HepG2 (cell line): ENCODE results near the gene WWP2. TPM values are rescaled to one million over a fixed set of nuclear protein-coding genes. Genes with fewer than 3 reads are reported as not detected.

Experiments
- CBX5 ChIP-seq: sonication (generic); formaldehyde crosslinking; IDR thresholded peaks from 2 replicates; pipeline ENCODE4 v1.4.0; 2020; ENCODE audit warnings: missing genetic modification reagents, borderline replicate concordance
- GATAD1 ChIP-seq: IDR thresholded peaks from 2 replicates; pipeline ENCODE4 v1.6.1; 2016; ENCODE audit warnings: missing genetic modification reagents, missing compliant biosample characterization
- MLLT10 ChIP-seq: sonication (generic); formaldehyde crosslinking; IDR thresholded peaks from 2 replicates; pipeline ENCODE4 v1.4.0; 2020; ENCODE audit warnings: missing genetic modification reagents
- MTA3 ChIP-seq: sonication (generic); formaldehyde crosslinking; IDR thresholded peaks from 2 replicates; pipeline ENCODE4 v1.4.0; 2020; ENCODE audit warnings: missing genetic modification reagents
- MXD3 ChIP-seq: IDR thresholded peaks from 2 replicates; pipeline ENCODE4 v1.6.1; 2016; ENCODE audit warnings: mild to moderate bottlenecking, missing biosample characterization, missing genetic modification reagents
- RARA ChIP-seq: IDR thresholded peaks from 2 replicates; pipeline ENCODE4 v1.6.1; 2016; ENCODE audit warnings: missing genetic modification reagents, missing compliant biosample characterization
- RBM22 ChIP-seq: fragments of 200-400 bp; formaldehyde crosslinking; optimal IDR thresholded peaks from 2 replicates; pipeline ENCODE3; 2017; ENCODE audit warnings: mild to moderate bottlenecking, low read length, moderate library complexity
- RORA ChIP-seq: sonication (generic); formaldehyde crosslinking; IDR thresholded peaks from 2 replicates; pipeline ENCODE4 v1.5.0; 2020; ENCODE audit warnings: mild to moderate bottlenecking, missing genetic modification reagents, moderate library complexity
- TOPORS ChIP-seq: sonication (generic); formaldehyde crosslinking; IDR thresholded peaks from 2 replicates; pipeline ENCODE4 v1.8.0; 2023; ENCODE audit warnings: mild to moderate bottlenecking, missing genetic modification reagents
- ZNF160 ChIP-seq: sonication (generic); formaldehyde crosslinking; IDR thresholded peaks from 2 replicates; pipeline ENCODE4 v1.8.0; 2022; ENCODE audit warnings: mild to moderate bottlenecking, inconsistent platforms, missing genetic modification reagents
- ZNF430 ChIP-seq: sonication (generic); formaldehyde crosslinking; IDR thresholded peaks from 2 replicates; pipeline ENCODE4 v1.9.0; 2021; ENCODE audit warnings: mild to moderate bottlenecking, missing genetic modification reagents
- ZNF576 ChIP-seq: sonication (generic); formaldehyde crosslinking; IDR thresholded peaks from 2 replicates; pipeline ENCODE4 v1.4.0; 2020; ENCODE audit warnings: mild to moderate bottlenecking, missing genetic modification reagents
- ZNF761 ChIP-seq: sonication (generic); formaldehyde crosslinking; conservative IDR thresholded peaks from 2 replicates; pipeline ENCODE4 v1.4.0; 2020; ENCODE audit warnings: mild to moderate bottlenecking, missing genetic modification reagents
- polyA plus RNA-seq, 8 experiments: library from polyadenylated mRNA; depleted of rRNA in 3 of 8; stranded (reverse) in 7 of 8; unstranded in 1 of 8; fragments of >200 nt; fragmentation: Illumina TruSeq in 4 of 8; extraction: Trizol in 4 of 8; gene quantifications; 2 replicates each; pipeline versions ENCODE4 v1.2.1 to v1.2.3, GENCODE V29; 2011 to 2016; ENCODE audit warnings: low read depth in 4 of 8, missing spikeins in 1 of 8, mixed read lengths in 1 of 8; ENCODE audit not compliant: insufficient read depth in 1 of 8
- total RNA-seq, 5 experiments: library from RNA; depleted of rRNA; stranded (reverse); fragments of >200 nt; fragmentation: Illumina TruSeq; extraction: Trizol; gene quantifications; 2 replicates each; pipeline ENCODE4 v1.2.3, GENCODE V29; 2016; ENCODE audit warnings: low read depth in 1 of 5
- TF ChIP-seq, protein P1 (sequence below): sonication (generic); formaldehyde crosslinking; IDR thresholded peaks from 2 replicates; pipeline ENCODE4 v1.8.1; 2023; ENCODE audit warnings: mild to moderate bottlenecking, missing genetic modification reagents
- TF ChIP-seq, protein P2 (sequence below): sonication (generic); formaldehyde crosslinking; IDR thresholded peaks from 2 replicates; pipeline ENCODE4 v1.8.1; 2023; ENCODE audit warnings: mild to moderate bottlenecking, missing genetic modification reagents
- TF ChIP-seq, protein P3 (sequence below): sonication (generic); formaldehyde crosslinking; IDR thresholded peaks from 2 replicates; pipeline ENCODE4 v1.4.0; 2020; ENCODE audit warnings: missing genetic modification reagents, borderline replicate concordance
- TF ChIP-seq, protein P4 (sequence below): sonication (generic); formaldehyde crosslinking; IDR thresholded peaks from 2 replicates; pipeline ENCODE4 v1.5.0; 2020; ENCODE audit warnings: mild to moderate bottlenecking, missing genetic modification reagents

WWP2 gene
- total and polyA plus RNA-seq, 2 of the 13 experiments (the other 11 are each of a cell fraction or from before 2014, with no cell fraction given) = 11.4 to 28.2 TPM

GRCh38 chr16:69822174-69822935, 60.2 kb downstream of the WWP2 start (continued):
- TF ChIP-seq MLLT10 (CRISPR knock-in tag) (no peak), MXD3 (CRISPR knock-in tag) (no peak), RARA (peak; percentile 73), ZNF761 (CRISPR knock-in tag) (no peak; the same call in 1 of the 2 replicates), ZNF576 (CRISPR knock-in tag) (no peak), ZNF160 (CRISPR knock-in tag) (no peak), ZNF430 (CRISPR knock-in tag) (peak; percentile 53; the same call in 1 of the 2 replicates), TOPORS (CRISPR knock-in tag) (peak; percentile 58; the same call in 1 of the 2 replicates), CBX5 (CRISPR knock-in tag) (0 out of 2 replicates have a peak, but pooled peaks have one; percentile 17), RORA (CRISPR knock-in tag) (no peak), MTA3 (no peak), GATAD1 (CRISPR knock-in tag) (peak; percentile 66), RBM22 (peak; percentile 86)
- TF ChIP-seq, protein P1, sequence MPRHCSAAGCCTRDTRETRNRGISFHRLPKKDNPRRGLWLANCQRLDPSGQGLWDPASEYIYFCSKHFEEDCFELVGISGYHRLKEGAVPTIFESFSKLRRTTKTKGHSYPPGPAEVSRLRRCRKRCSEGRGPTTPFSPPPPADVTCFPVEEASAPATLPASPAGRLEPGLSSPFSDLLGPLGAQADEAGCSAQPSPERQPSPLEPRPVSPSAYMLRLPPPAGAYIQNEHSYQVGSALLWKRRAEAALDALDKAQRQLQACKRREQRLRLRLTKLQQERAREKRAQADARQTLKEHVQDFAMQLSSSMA (CRISPR knock-in tag) = no peak
- TF ChIP-seq, protein P2, sequence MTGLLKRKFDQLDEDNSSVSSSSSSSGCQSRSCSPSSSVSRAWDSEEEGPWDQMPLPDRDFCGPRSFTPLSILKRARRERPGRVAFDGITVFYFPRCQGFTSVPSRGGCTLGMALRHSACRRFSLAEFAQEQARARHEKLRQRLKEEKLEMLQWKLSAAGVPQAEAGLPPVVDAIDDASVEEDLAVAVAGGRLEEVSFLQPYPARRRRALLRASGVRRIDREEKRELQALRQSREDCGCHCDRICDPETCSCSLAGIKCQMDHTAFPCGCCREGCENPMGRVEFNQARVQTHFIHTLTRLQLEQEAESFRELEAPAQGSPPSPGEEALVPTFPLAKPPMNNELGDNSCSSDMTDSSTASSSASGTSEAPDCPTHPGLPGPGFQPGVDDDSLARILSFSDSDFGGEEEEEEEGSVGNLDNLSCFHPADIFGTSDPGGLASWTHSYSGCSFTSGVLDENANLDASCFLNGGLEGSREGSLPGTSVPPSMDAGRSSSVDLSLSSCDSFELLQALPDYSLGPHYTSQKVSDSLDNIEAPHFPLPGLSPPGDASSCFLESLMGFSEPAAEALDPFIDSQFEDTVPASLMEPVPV (CRISPR knock-in tag) = peak; percentile 37; the same call in 1 of the 2 replicates
- TF ChIP-seq, protein P3, sequence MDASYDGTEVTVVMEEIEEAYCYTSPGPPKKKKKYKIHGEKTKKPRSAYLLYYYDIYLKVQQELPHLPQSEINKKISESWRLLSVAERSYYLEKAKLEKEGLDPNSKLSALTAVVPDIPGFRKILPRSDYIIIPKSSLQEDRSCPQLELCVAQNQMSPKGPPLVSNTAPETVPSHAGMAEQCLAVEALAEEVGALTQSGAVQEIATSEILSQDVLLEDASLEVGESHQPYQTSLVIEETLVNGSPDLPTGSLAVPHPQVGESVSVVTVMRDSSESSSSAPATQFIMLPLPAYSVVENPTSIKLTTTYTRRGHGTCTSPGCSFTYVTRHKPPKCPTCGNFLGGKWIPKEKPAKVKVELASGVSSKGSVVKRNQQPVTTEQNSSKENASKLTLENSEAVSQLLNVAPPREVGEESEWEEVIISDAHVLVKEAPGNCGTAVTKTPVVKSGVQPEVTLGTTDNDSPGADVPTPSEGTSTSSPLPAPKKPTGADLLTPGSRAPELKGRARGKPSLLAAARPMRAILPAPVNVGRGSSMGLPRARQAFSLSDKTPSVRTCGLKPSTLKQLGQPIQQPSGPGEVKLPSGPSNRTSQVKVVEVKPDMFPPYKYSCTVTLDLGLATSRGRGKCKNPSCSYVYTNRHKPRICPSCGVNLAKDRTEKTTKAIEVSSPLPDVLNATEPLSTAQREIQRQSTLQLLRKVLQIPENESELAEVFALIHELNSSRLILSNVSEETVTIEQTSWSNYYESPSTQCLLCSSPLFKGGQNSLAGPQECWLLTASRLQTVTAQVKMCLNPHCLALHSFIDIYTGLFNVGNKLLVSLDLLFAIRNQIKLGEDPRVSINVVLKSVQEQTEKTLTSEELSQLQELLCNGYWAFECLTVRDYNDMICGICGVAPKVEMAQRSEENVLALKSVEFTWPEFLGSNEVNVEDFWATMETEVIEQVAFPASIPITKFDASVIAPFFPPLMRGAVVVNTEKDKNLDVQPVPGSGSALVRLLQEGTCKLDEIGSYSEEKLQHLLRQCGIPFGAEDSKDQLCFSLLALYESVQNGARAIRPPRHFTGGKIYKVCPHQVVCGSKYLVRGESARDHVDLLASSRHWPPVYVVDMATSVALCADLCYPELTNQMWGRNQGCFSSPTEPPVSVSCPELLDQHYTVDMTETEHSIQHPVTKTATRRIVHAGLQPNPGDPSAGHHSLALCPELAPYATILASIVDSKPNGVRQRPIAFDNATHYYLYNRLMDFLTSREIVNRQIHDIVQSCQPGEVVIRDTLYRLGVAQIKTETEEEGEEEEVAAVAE = peak; percentile 53; the same call in 1 of the 2 replicates
- TF ChIP-seq, protein P4, sequence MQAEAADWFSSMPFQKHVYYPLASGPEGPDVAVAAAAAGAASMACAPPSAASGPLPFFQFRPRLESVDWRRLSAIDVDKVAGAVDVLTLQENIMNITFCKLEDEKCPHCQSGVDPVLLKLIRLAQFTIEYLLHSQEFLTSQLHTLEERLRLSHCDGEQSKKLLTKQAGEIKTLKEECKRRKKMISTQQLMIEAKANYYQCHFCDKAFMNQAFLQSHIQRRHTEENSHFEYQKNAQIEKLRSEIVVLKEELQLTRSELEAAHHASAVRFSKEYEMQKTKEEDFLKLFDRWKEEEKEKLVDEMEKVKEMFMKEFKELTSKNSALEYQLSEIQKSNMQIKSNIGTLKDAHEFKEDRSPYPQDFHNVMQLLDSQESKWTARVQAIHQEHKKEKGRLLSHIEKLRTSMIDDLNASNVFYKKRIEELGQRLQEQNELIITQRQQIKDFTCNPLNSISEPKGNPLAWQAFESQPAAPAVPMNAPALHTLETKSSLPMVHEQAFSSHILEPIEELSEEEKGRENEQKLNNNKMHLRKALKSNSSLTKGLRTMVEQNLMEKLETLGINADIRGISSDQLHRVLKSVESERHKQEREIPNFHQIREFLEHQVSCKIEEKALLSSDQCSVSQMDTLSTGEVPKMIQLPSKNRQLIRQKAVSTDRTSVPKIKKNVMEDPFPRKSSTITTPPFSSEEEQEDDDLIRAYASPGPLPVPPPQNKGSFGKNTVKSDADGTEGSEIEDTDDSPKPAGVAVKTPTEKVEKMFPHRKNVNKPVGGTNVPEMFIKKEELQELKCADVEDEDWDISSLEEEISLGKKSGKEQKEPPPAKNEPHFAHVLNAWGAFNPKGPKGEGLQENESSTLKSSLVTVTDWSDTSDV (CRISPR knock-in tag) = no peak
